Endothelial cell of umbilical vein (primary cell): ENCODE data around the gene AKT3. TPM values are rescaled to one million over a fixed set of nuclear protein-coding genes. Genes with fewer than 3 reads are reported as not detected.

Experiments used
- BruUV-seq: library from RNA; stranded (reverse); fragments of 400-500 nt; replicated peaks from 2 replicates; lab custom pipeline; 2021; lab: Mats Ljungman, UMichigan
- CTCF ChIA-PET: fragments of 300-600, 350-600 bp; sonication (Branson Sonifier 250); formaldehyde crosslinking; loops from one replicate; lab custom pipeline; 2021; ENCODE audit warnings: antibody characterized with exemption, inconsistent platforms; lab: Charles Lee
- POLR2A ChIA-PET: fragments of 300-600, 350-600 bp; sonication (Branson Sonifier 250); formaldehyde crosslinking; loops from one replicate; lab custom pipeline; 2021; ENCODE audit warnings: antibody characterized with exemption, inconsistent platforms; lab: Charles Lee
- DNase-seq: peaks from one replicate; pipeline ENCODE4 v3.0.0-alpha.2; 2011; ENCODE audit warnings: low read depth, low spot score
- FAIRE-seq: peaks from 2 replicates; lab custom pipeline; 2011; peaks lifted over from hg19 to GRCh38; lab: Jason Lieb, UNC
- H2AFZ ChIP-seq: 2 replicates; pipeline ENCODE4 v1.6.0; 2012; ENCODE audit warnings: low read depth, low read length, control low read depth, inconsistent platforms
- H3K27ac ChIP-seq: 2 replicates; pipeline ENCODE4 v1.5.1; 2011; ENCODE audit warnings: low read depth, mild to moderate bottlenecking, control low read depth, low read length, moderate library complexity; ENCODE audit not compliant: insufficient read depth
- H3K27me3 ChIP-seq, 2 experiments: 2 replicates each; pipeline versions ENCODE4 v1.6.0 to v1.6.1; 2011; ENCODE audit warnings: low read length in 2 of 2, mixed read lengths in 1 of 2; ENCODE audit not compliant: control insufficient read depth in 2 of 2, insufficient read depth in 2 of 2
- H3K36me3 ChIP-seq, 2 experiments: 2 replicates in 1 of 2; 3 replicates in 1 of 2; pipeline ENCODE4 v1.5.1; 2011; ENCODE audit warnings: low read length in 2 of 2, mild to moderate bottlenecking in 1 of 2, moderate library complexity in 1 of 2; ENCODE audit not compliant: control insufficient read depth in 2 of 2, insufficient read depth in 2 of 2; ENCODE audit errors: extremely low read depth in 1 of 2
- H3K4me1 ChIP-seq: 3 replicates; pipeline ENCODE4 v1.5.1; 2011; ENCODE audit warnings: mild to moderate bottlenecking, low read length; ENCODE audit not compliant: control insufficient read depth, insufficient read depth; ENCODE audit errors: extremely low read depth
- H3K4me2 ChIP-seq: 2 replicates; pipeline ENCODE4 v1.6.1; 2011; ENCODE audit warnings: low read length, control low read depth, mixed read lengths; ENCODE audit not compliant: insufficient read depth
- H3K4me3 ChIP-seq, 3 experiments: fragments of 200-600 bp in 1 of 3; sonication (generic), shearing (Covaris generic) in 1 of 3; replicated peaks in 1 of 3; 2 replicates each; pipeline ENCODE4 v1.5.1; 2011 to 2016; ENCODE audit warnings: control low read depth in 3 of 3, low read length in 3 of 3, mild to moderate bottlenecking in 2 of 3, inconsistent platforms in 1 of 3, low read depth in 1 of 3, moderate library complexity in 1 of 3; ENCODE audit not compliant: insufficient read depth in 1 of 3
- H3K79me2 ChIP-seq: 2 replicates; pipeline ENCODE4 v1.6.0; 2012; ENCODE audit warnings: low read length, inconsistent platforms; ENCODE audit not compliant: control insufficient read depth, insufficient read depth
- H3K9ac ChIP-seq: replicated peaks from 2 replicates; pipeline ENCODE3; 2011; ENCODE audit warnings: low read length, control low read depth; ENCODE audit not compliant: insufficient read depth; ENCODE audit errors: extremely low read depth
- H3K9me1 ChIP-seq: replicated peaks from 3 replicates; pipeline ENCODE4 v1.6.0; 2011; ENCODE audit warnings: mild to moderate bottlenecking, low read length; ENCODE audit not compliant: control insufficient read depth, insufficient read depth; ENCODE audit errors: extremely low read depth
- H3K9me3 ChIP-seq: replicated peaks from 2 replicates; pipeline ENCODE4 v1.5.1; 2012; ENCODE audit warnings: low read length, inconsistent platforms; ENCODE audit not compliant: control insufficient read depth, insufficient read depth
- H4K20me1 ChIP-seq: replicated peaks from 2 replicates; pipeline ENCODE3; 2011; ENCODE audit warnings: mild to moderate bottlenecking, low read length; ENCODE audit not compliant: control insufficient read depth, insufficient read depth; ENCODE audit errors: extremely low read depth
- CTCF ChIP-seq, 2 donors: IDR thresholded peaks; 1 replicate in 1 of 2; 2 replicates in 1 of 2; pipeline ENCODE4 v1.5.1; 2011; ENCODE audit warnings: low read length in 2 of 2, mild to moderate bottlenecking in 2 of 2, moderate library complexity in 2 of 2, control low read depth in 1 of 2, inconsistent platforms in 1 of 2, low read depth in 1 of 2; ENCODE audit not compliant: insufficient read depth in 1 of 2; ENCODE audit errors: extremely low read depth in 1 of 2
- EZH2 ChIP-seq: IDR thresholded peaks from 2 replicates; pipeline ENCODE4 v1.6.1; 2012; ENCODE audit warnings: borderline replicate concordance, low read depth, mild to moderate bottlenecking, moderate library complexity, low read length, inconsistent platforms; ENCODE audit not compliant: severe bottlenecking
- FOS ChIP-seq: IDR thresholded peaks from 2 replicates; pipeline ENCODE4 v1.6.1; 2011; ENCODE audit warnings: mild to moderate bottlenecking, low read length, moderate library complexity, borderline replicate concordance; ENCODE audit not compliant: insufficient read depth
- GATA2 ChIP-seq: IDR thresholded peaks from 2 replicates; pipeline ENCODE4 v1.7.0; 2011; ENCODE audit warnings: low read depth, mild to moderate bottlenecking, moderate library complexity, mixed read lengths, low read length; ENCODE audit not compliant: insufficient read length, insufficient read depth
- JUN ChIP-seq: IDR thresholded peaks from 2 replicates; pipeline ENCODE4 v1.6.1; 2011; ENCODE audit warnings: borderline replicate concordance, low read depth; ENCODE audit not compliant: insufficient read length, insufficient read depth
- MYC ChIP-seq: IDR thresholded peaks from one replicate; pipeline ENCODE4 v1.6.1; 2011; ENCODE audit warnings: mild to moderate bottlenecking, low read depth, low read length
- POLR2A ChIP-seq: IDR thresholded peaks from 2 replicates; pipeline ENCODE4 v1.6.1; 2012; ENCODE audit warnings: low read depth, mild to moderate bottlenecking, control low read depth, low read length
- POLR2AphosphoS5 ChIP-seq: IDR thresholded peaks from 2 replicates; pipeline ENCODE4 v1.6.1; 2012; ENCODE audit warnings: low read depth, mild to moderate bottlenecking, control low read depth, low read length, moderate library complexity; ENCODE audit not compliant: insufficient read depth
- dilution Hi-C: fragments of 300-500 bp; cut with MboI; formaldehyde crosslinking; loops from one replicate; pipeline ENCODE4 v1.15.0; 2019; ENCODE audit warnings: low sequenced_read_pairs; ENCODE audit not compliant: extremely low pct_ligation_motif_present
- intact Hi-C: fragments of 100-400 bp; cut with micrococcal nuclease; formaldehyde crosslinking; loops from one replicate; pipeline ENCODE4 v1.10.0; 2022
- polyA plus RNA-seq, 4 experiments: library from polyadenylated mRNA; depleted of rRNA in 3 of 4; stranded (reverse) in 3 of 4; unstranded in 1 of 4; fragments of >200 nt; gene quantifications; 2 replicates each; pipeline versions ENCODE4 v1.2.1 to v1.2.3, GENCODE V29; 2011 to 2012; ENCODE audit warnings: missing spikeins in 1 of 4
- total RNA-seq: library from RNA; stranded (reverse); gene quantifications from 2 replicates; pipeline ENCODE4 v1.2.3, GENCODE V29; 2021
- TF ChIP-seq, protein P1 (sequence below): IDR thresholded peaks from 2 replicates; pipeline ENCODE4 v1.6.1; 2011; ENCODE audit not compliant: insufficient read depth, insufficient read length

Gene AKT3
- total and polyA plus RNA-seq, 2 donors (not counting 3 experiments of a cell fraction or from before 2014, with no cell fraction given) = 20.6 to 97.1 TPM

- CTCF ChIA-PET = no interaction called here
- Histone ChIP-seq H2AFZ (no peak overlapping the region), H3K36me3 (peaks cover 6 to 7% of the 10 kb centered on the region in 2 experiments), H3K9me1 (no peaks in the 10 kb centered on the region), H3K4me1 (no peaks in the 10 kb centered on the region), H3K4me2 (no peak overlapping the region), H3K79me2 (no peaks in the 10 kb centered on the region), H3K4me3 (no peak overlapping the region), H4K20me1 (no peaks in the 10 kb centered on the region), H3K9me3 (no peaks in the 10 kb centered on the region), H3K27ac (no peak overlapping the region), H3K27me3 (no peaks in the 10 kb centered on the region), H3K9ac (no peak overlapping the region)
- no TSS peak for BruUV-seq
- TF ChIP-seq MYC = no peak
- TF ChIP-seq EZH2 = no peak
- no peak for TF ChIP-seq JUN
- TF ChIP-seq GATA2 = no peak
- TF ChIP-seq, protein P1, sequence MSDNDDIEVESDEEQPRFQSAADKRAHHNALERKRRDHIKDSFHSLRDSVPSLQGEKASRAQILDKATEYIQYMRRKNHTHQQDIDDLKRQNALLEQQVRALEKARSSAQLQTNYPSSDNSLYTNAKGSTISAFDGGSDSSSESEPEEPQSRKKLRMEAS = no peak
- TF ChIP-seq POLR2AphosphoS5 = no peak
- TF ChIP-seq POLR2A = no peak
- TF ChIP-seq CTCF (IDR thresholded peaks at IDR 0.05; ENCODE audit: extremely low read depth in 1 of 2, insufficient read depth in 1 of 2, low read depth in 1 of 2, low read length in 2 of 2) = no peak
- no peak for TF ChIP-seq FOS
- DNase-seq = no peak
- no peak for FAIRE-seq
- dilution Hi-C loops = no loop called here
- intact Hi-C loops = no loop called here
- POLR2A ChIA-PET = no interaction called here
Measured at GRCh38 chr1:243558576-243558975, 291.5 kb downstream of the AKT3 start.
